Neural cell (in vitro differentiated cells): Measurements from ENCODE around the gene COL16A1. TPM values are rescaled to one million over a fixed set of nuclear protein-coding genes. Genes with fewer than 3 reads are reported as not detected.

Experiments used
- H2AFZ ChIP-seq: fragments of 200-600, 300-800 bp; sonication (generic), shearing (Covaris generic); 2 replicates; pipeline ENCODE4 v1.6.0; 2014; ENCODE audit warnings: low read depth, mild to moderate bottlenecking, antibody characterized with exemption, low read length, moderate library complexity
- H3F3A ChIP-seq: fragments of 200-600 bp; shearing (Covaris generic); 2 replicates; pipeline ENCODE4 v1.6.1; 2016; ENCODE audit warnings: mild to moderate bottlenecking, moderate library complexity, mixed read lengths, antibody characterized with exemption, low read length; ENCODE audit not compliant: insufficient read depth, poor library complexity, severe bottlenecking
- H3K27ac ChIP-seq: fragments of 200-600, 300-800 bp; sonication (generic), shearing (Covaris generic); 2 replicates; pipeline ENCODE4 v1.5.1; 2014; ENCODE audit warnings: mild to moderate bottlenecking, low read length, moderate library complexity
- H3K27me3 ChIP-seq: fragments of 300-800, 200-600 bp; sonication (generic), shearing (Covaris generic); 2 replicates; pipeline ENCODE4 v1.6.0; 2014; ENCODE audit warnings: mild to moderate bottlenecking, low read depth, low read length, moderate library complexity; ENCODE audit not compliant: insufficient read depth
- H3K36me3 ChIP-seq: fragments of 300-800, 200-600 bp; sonication (generic), shearing (Covaris generic); 2 replicates; pipeline ENCODE4 v1.5.1; 2014; ENCODE audit warnings: mild to moderate bottlenecking, antibody characterized with exemption, low read length, moderate library complexity; ENCODE audit not compliant: insufficient read depth
- H3K4me2 ChIP-seq: fragments of 300-800, 200-600 bp; sonication (generic), shearing (Covaris generic); 2 replicates; pipeline ENCODE4 v1.6.0; 2014; ENCODE audit warnings: mild to moderate bottlenecking, low read length
- H3K4me3 ChIP-seq: fragments of 300-800, 200-600 bp; sonication (generic), shearing (Covaris generic); 2 replicates; pipeline ENCODE4 v1.5.1; 2014; ENCODE audit warnings: mild to moderate bottlenecking, low read length, moderate library complexity
- H3K79me2 ChIP-seq: fragments of 200-600 bp; shearing (Covaris generic); replicated peaks from 2 replicates; pipeline ENCODE4 v1.6.0; 2014; ENCODE audit warnings: mild to moderate bottlenecking, low read length, moderate library complexity; ENCODE audit not compliant: insufficient read depth
- H3K9ac ChIP-seq: fragments of 300-800, 200-600 bp; sonication (generic), shearing (Covaris generic); 2 replicates; pipeline ENCODE4 v1.6.1; 2016; ENCODE audit warnings: mild to moderate bottlenecking, low read length, mixed read lengths
- H3K9me2 ChIP-seq: fragments of 200-600 bp; shearing (Covaris generic); 2 replicates; pipeline ENCODE4 v1.6.1; 2016; ENCODE audit warnings: mild to moderate bottlenecking, low read length, mixed read lengths; ENCODE audit not compliant: insufficient read depth
- H3K9me3 ChIP-seq: fragments of 200-600, 300-800 bp; sonication (generic), shearing (Covaris generic); 2 replicates; pipeline ENCODE4 v1.6.1; 2016; ENCODE audit warnings: mild to moderate bottlenecking, mixed run types, low read length, moderate library complexity, mixed read lengths
- H4K20me1 ChIP-seq: fragments of 200-600 bp; shearing (Covaris generic); 2 replicates; pipeline ENCODE4 v1.6.1; 2016; ENCODE audit warnings: mild to moderate bottlenecking, mixed run types; ENCODE audit not compliant: insufficient read depth
- CTCF ChIP-seq: fragments of 450-650 bp; IDR thresholded peaks from 2 replicates; pipeline ENCODE4 v1.5.1; 2014; ENCODE audit warnings: antibody characterized with exemption, mild to moderate bottlenecking, moderate library complexity; ENCODE audit not compliant: poor library complexity, severe bottlenecking
- EZH2 ChIP-seq: fragments of 200-600, 300-800 bp; shearing (Covaris generic), sonication (generic); IDR thresholded peaks from 2 replicates; pipeline ENCODE4 v1.6.1; 2014; ENCODE audit warnings: antibody characterized with exemption, low read length, borderline replicate concordance, mild to moderate bottlenecking; ENCODE audit not compliant: insufficient read depth, poor library complexity, severe bottlenecking
- POLR2AphosphoS5 ChIP-seq: IDR thresholded peaks from 2 replicates; pipeline ENCODE4 v1.6.1; 2012
- SMC3 ChIP-seq: fragments of 450-650 bp; conservative IDR thresholded peaks from 2 replicates; pipeline ENCODE4 v1.6.1; 2014; ENCODE audit warnings: antibody characterized with exemption, mild to moderate bottlenecking, moderate library complexity; ENCODE audit not compliant: poor library complexity
- TAF1 ChIP-seq: IDR thresholded peaks from 2 replicates; pipeline ENCODE4 v1.6.1; 2012; ENCODE audit warnings: low read depth
- polyA plus RNA-seq: library from polyadenylated mRNA; depleted of rRNA; stranded (reverse); fragments of >200 nt; gene quantifications from 2 replicates; pipeline ENCODE4 v1.2.3, GENCODE V29; 2014
- TF ChIP-seq, protein P1 (sequence below): IDR thresholded peaks from 2 replicates; pipeline ENCODE4 v1.6.1; 2012; ENCODE audit warnings: borderline replicate concordance

COL16A1 gene
- polyA plus RNA-seq, 1 donor from 2014 or later, result 3.4 TPM

DNA sequence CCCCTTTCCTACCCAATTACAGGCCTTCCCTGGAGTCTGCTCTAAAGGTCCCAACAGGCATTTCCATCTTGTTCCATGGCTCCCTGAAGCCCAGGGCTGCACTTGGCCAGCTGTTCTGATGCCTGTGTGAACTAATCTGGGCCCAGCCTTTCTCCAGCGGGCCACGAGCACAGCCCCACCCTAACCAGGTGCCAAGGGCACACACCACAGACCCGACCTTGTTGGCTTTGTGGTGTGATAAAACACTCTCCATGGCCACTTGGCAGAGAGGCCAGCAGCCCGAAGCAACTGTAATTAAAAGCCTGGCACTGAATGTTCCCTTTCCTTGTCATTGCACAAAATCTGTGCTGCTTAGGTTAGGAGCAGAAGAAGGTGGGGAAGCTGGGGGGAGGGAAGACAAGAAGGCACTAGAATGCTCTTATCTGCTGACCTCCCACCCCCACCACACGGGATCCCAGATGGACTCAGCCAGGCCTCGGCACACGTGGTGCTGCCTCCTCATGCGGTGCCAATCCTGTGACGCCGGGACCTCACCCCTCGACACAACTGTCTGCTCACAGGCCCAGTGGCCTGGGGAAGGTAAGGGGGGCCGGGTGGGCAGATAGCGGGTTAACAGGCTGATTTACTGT is 76.4 kb downstream of the COL16A1 start:
- no peaks in the 10 kb centered on the region for H3K79me2 ChIP-seq
- no peak overlapping the region for H3K27ac ChIP-seq
- no peaks in the 10 kb centered on the region for H3K36me3 ChIP-seq
- no peaks in the 10 kb centered on the region for H3K9me3 ChIP-seq
- no peak overlapping the region for H3K9ac ChIP-seq
- no peak for TF ChIP-seq POLR2AphosphoS5
- TF ChIP-seq, protein P1, sequence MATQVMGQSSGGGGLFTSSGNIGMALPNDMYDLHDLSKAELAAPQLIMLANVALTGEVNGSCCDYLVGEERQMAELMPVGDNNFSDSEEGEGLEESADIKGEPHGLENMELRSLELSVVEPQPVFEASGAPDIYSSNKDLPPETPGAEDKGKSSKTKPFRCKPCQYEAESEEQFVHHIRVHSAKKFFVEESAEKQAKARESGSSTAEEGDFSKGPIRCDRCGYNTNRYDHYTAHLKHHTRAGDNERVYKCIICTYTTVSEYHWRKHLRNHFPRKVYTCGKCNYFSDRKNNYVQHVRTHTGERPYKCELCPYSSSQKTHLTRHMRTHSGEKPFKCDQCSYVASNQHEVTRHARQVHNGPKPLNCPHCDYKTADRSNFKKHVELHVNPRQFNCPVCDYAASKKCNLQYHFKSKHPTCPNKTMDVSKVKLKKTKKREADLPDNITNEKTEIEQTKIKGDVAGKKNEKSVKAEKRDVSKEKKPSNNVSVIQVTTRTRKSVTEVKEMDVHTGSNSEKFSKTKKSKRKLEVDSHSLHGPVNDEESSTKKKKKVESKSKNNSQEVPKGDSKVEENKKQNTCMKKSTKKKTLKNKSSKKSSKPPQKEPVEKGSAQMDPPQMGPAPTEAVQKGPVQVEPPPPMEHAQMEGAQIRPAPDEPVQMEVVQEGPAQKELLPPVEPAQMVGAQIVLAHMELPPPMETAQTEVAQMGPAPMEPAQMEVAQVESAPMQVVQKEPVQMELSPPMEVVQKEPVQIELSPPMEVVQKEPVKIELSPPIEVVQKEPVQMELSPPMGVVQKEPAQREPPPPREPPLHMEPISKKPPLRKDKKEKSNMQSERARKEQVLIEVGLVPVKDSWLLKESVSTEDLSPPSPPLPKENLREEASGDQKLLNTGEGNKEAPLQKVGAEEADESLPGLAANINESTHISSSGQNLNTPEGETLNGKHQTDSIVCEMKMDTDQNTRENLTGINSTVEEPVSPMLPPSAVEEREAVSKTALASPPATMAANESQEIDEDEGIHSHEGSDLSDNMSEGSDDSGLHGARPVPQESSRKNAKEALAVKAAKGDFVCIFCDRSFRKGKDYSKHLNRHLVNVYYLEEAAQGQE, result no peak
- TF ChIP-seq CTCF, result no peak
- no peak for TF ChIP-seq TAF1
- TF ChIP-seq SMC3, result no peak
- TF ChIP-seq EZH2, result no peak
- no peak overlapping the region for H3K4me3 ChIP-seq
- H2AFZ ChIP-seq, result no peak overlapping the region
- no peaks in the 10 kb centered on the region for H3K9me2 ChIP-seq
- H3K4me2 ChIP-seq, result no peak overlapping the region
- no peaks in the 10 kb centered on the region for H3K27me3 ChIP-seq
- no peaks in the 10 kb centered on the region for H4K20me1 ChIP-seq
- H3F3A ChIP-seq, result no peaks in the 10 kb centered on the region

GRCh38 chr1:31626223-31627207 is 77.3 kb downstream of the COL16A1 start:
- no peak overlapping the region for H3K27ac ChIP-seq
- H3K9me3 ChIP-seq, result no peaks in the 10 kb centered on the region
- H3K9ac ChIP-seq, result no peak overlapping the region
- no peaks in the 10 kb centered on the region for H3F3A ChIP-seq
- H3K79me2 ChIP-seq, result no peaks in the 10 kb centered on the region
- no peak for TF ChIP-seq TAF1
- TF ChIP-seq CTCF, result no peak
- H3K4me2 ChIP-seq, result no peak overlapping the region
- no peaks in the 10 kb centered on the region for H3K36me3 ChIP-seq
- no peaks in the 10 kb centered on the region for H3K27me3 ChIP-seq
- no peaks in the 10 kb centered on the region for H3K9me2 ChIP-seq
- H3K4me3 ChIP-seq, result no peak overlapping the region
- no peak overlapping the region for H2AFZ ChIP-seq
- no peaks in the 10 kb centered on the region for H4K20me1 ChIP-seq
